IMR-90 (cell line): ENCODE measurements around the gene AHNAK. TPM values are rescaled to one million over a fixed set of nuclear protein-coding genes. Genes with fewer than 3 reads are reported as not detected.

Experiments
- ATAC-seq: fragments of 200-7000 bp; cut with Tn5 transposase; 2 replicates; pipeline ENCODE4 v1.9.1; 2020; ENCODE audit warnings: low read depth, mild to moderate bottlenecking, moderate library complexity
- BruUV-seq: library from RNA; stranded (reverse); fragments of 400-500 nt; replicated peaks from 2 replicates; lab custom pipeline; 2021; lab: Mats Ljungman, UMichigan
- CTCF ChIA-PET: fragments of 300-600 bp; formaldehyde crosslinking; extraction: SDS; loops from one replicate; lab custom pipeline; 2021; ENCODE audit warnings: antibody characterized with exemption; lab: Yijun Ruan, JAX
- POLR2A ChIA-PET: fragments of 300-600 bp; sonication (Branson Sonifier 250); formaldehyde crosslinking; loops from one replicate; lab custom pipeline; 2022; ENCODE audit warnings: antibody characterized with exemption; ENCODE audit not compliant: unreplicated experiment; lab: Charles Lee
- DNase-seq: peaks from one replicate; pipeline ENCODE4 v3.0.0; 2013
- H2AFZ ChIP-seq: replicated peaks from 2 replicates; pipeline ENCODE3; 2013; ENCODE audit warnings: low read length, mild to moderate bottlenecking; ENCODE audit not compliant: poor library complexity
- H2AK5ac ChIP-seq: 2 replicates; pipeline ENCODE4 v1.6.1; 2013; ENCODE audit warnings: low read depth, low read length, inconsistent platforms
- H2AK9ac ChIP-seq: replicated peaks from 2 replicates; pipeline ENCODE3; 2013; ENCODE audit warnings: mild to moderate bottlenecking, low read depth, low read length, moderate library complexity; ENCODE audit not compliant: poor library complexity
- H2BK120ac ChIP-seq: 2 replicates; pipeline ENCODE4 v1.6.1; 2013; ENCODE audit warnings: low read depth, low read length, inconsistent platforms
- H2BK15ac ChIP-seq: 3 replicates; pipeline ENCODE4 v1.6.1; 2013; ENCODE audit warnings: low read depth, low read length, inconsistent platforms
- H2BK20ac ChIP-seq: 2 replicates; pipeline ENCODE4 v1.6.1; 2013; ENCODE audit warnings: low read depth, mild to moderate bottlenecking, inconsistent platforms, low read length, moderate library complexity
- H2BK5ac ChIP-seq: 2 replicates; pipeline ENCODE4 v1.6.1; 2013; ENCODE audit warnings: mild to moderate bottlenecking, low read depth, low read length, inconsistent platforms; ENCODE audit not compliant: poor library complexity, severe bottlenecking
- H3K14ac ChIP-seq: replicated peaks from 2 replicates; pipeline ENCODE4 v1.6.1; 2013; ENCODE audit warnings: low read depth, low read length, inconsistent platforms
- H3K18ac ChIP-seq: 2 replicates; pipeline ENCODE4 v1.6.1; 2013; ENCODE audit warnings: low read depth, low read length, control low read depth
- H3K23ac ChIP-seq: 2 replicates; pipeline ENCODE4 v1.6.1; 2013; ENCODE audit warnings: low read depth, low read length, inconsistent platforms
- H3K27ac ChIP-seq: 2 replicates; pipeline ENCODE4 v1.5.1; 2013; ENCODE audit warnings: mild to moderate bottlenecking, control low read depth, low read length; ENCODE audit not compliant: insufficient read depth
- H3K27me3 ChIP-seq: 2 replicates; pipeline ENCODE4 v1.6.1; 2013; ENCODE audit warnings: low read length; ENCODE audit not compliant: control insufficient read depth, insufficient read depth
- H3K36me3 ChIP-seq: 2 replicates; pipeline ENCODE4 v1.6.1; 2013; ENCODE audit warnings: low read length, mixed read lengths; ENCODE audit not compliant: control insufficient read depth, insufficient read depth
- H3K4ac ChIP-seq: 2 replicates; pipeline ENCODE4 v1.6.1; 2013; ENCODE audit warnings: low read depth, low read length, inconsistent platforms
- H3K4me1 ChIP-seq: 2 replicates; pipeline ENCODE4 v1.6.1; 2013; ENCODE audit warnings: low read length, mixed read lengths; ENCODE audit not compliant: control insufficient read depth, insufficient read depth
- H3K4me2 ChIP-seq: 2 replicates; pipeline ENCODE4 v1.6.1; 2013; ENCODE audit warnings: low read depth, mild to moderate bottlenecking, control low read depth, low read length, moderate library complexity
- H3K4me3 ChIP-seq: 2 replicates; pipeline ENCODE4 v1.5.1; 2013; ENCODE audit warnings: low read depth, mild to moderate bottlenecking, control low read depth, low read length, moderate library complexity; ENCODE audit not compliant: insufficient read depth
- H3K56ac ChIP-seq: 2 replicates; pipeline ENCODE4 v1.6.1; 2013; ENCODE audit warnings: low read length, inconsistent platforms; ENCODE audit not compliant: insufficient read depth; ENCODE audit errors: extremely low read depth
- H3K79me1 ChIP-seq, 2 experiments: 2 replicates each; pipeline ENCODE4 v1.6.1; 2013; ENCODE audit warnings: low read length in 2 of 2, inconsistent platforms in 1 of 2, low read depth in 1 of 2
- H3K9ac ChIP-seq: 2 replicates; pipeline ENCODE4 v1.6.1; 2013; ENCODE audit warnings: low read depth, low read length, control low read depth
- H3K9me1 ChIP-seq: 2 replicates; pipeline ENCODE4 v1.6.1; 2013; ENCODE audit warnings: low read length, inconsistent platforms; ENCODE audit not compliant: insufficient read depth
- H3K9me3 ChIP-seq: 2 replicates; pipeline ENCODE4 v1.6.1; 2013; ENCODE audit warnings: low read length; ENCODE audit not compliant: control insufficient read depth, insufficient read depth
- H4K20me1 ChIP-seq: 2 replicates; pipeline ENCODE4 v1.6.1; 2013; ENCODE audit warnings: low read length, inconsistent platforms; ENCODE audit not compliant: insufficient read depth
- H4K5ac ChIP-seq: 2 replicates; pipeline ENCODE4 v1.6.1; 2013; ENCODE audit warnings: mild to moderate bottlenecking, low read depth, low read length, control low read depth
- H4K8ac ChIP-seq, 2 experiments: 2 replicates each; pipeline ENCODE4 v1.6.1; 2013; ENCODE audit warnings: low read depth in 2 of 2, low read length in 2 of 2, control low read depth in 1 of 2, inconsistent platforms in 1 of 2
- H4K91ac ChIP-seq: 2 replicates; pipeline ENCODE4 v1.6.1; 2013; ENCODE audit warnings: low read depth, low read length, inconsistent platforms; ENCODE audit not compliant: insufficient read depth
- BHLHE40 ChIP-seq: fragments of 150-350 bp; IDR thresholded peaks from 2 replicates; pipeline ENCODE4 v1.6.1; 2016; ENCODE audit warnings: mild to moderate bottlenecking, low read depth, low read length
- CEBPB ChIP-seq: IDR thresholded peaks from 2 replicates; pipeline ENCODE4 v1.6.1; 2012; ENCODE audit warnings: low read depth, low read length, improper control_type of control experiment
- CHD1 ChIP-seq: IDR thresholded peaks from 2 replicates; pipeline ENCODE4 v1.6.1; 2012; ENCODE audit warnings: low read depth, low read length, improper control_type of control experiment
- FOS ChIP-seq: fragments of 150-350 bp; IDR thresholded peaks from 2 replicates; pipeline ENCODE4 v1.6.1; 2016; ENCODE audit warnings: low read depth, low read length
- RFX5 ChIP-seq: IDR thresholded peaks from 2 replicates; pipeline ENCODE4 v1.8.0; 2012; ENCODE audit warnings: low read depth, mild to moderate bottlenecking, low read length, moderate library complexity
- WGBS, 2 experiments: methylation state at CpG; one replicate each; pipeline versions ENCODE4 v1.1.5 to v1.1.7; 2013; ENCODE audit warnings: missing lambda C conversion rate in 2 of 2; ENCODE audit not compliant: insufficient read length in 1 of 2; ENCODE audit errors: extremely low coverage in 2 of 2; 5-methylcytosine and 5-hydroxymethylcytosine counted together
- dilution Hi-C: fragments of 300-500 bp; cut with HindIII; formaldehyde crosslinking; loops from one replicate; pipeline ENCODE4 v1.14.3; 2018; ENCODE audit warnings: low sequenced_read_pairs; ENCODE audit not compliant: unreplicated experiment
- in situ Hi-C: fragments of 300-500 bp; cut with MboI; formaldehyde crosslinking; loops from 3 replicates; pipeline ENCODE4 v1.14.3; 2019; ENCODE audit warnings: low sequenced_read_pairs, inconsistent platforms, mixed read lengths
- intact Hi-C: fragments of 100-400 bp; cut with micrococcal nuclease; formaldehyde crosslinking; loops from 2 replicates; pipeline ENCODE4 v1.10.0; 2022
- polyA plus RNA-seq, 3 experiments: library from polyadenylated mRNA; depleted of rRNA; stranded (reverse); fragments of >200 nt; gene quantifications; 2 replicates each; pipeline ENCODE4 v1.2.3, GENCODE V29; 2012; ENCODE audit warnings: low replicate concordance in 1 of 3
- total RNA-seq: library from RNA; depleted of rRNA; stranded (reverse); fragments of >200 nt; gene quantifications from 2 replicates; pipeline ENCODE4 v1.2.3, GENCODE V29; 2012
- TF ChIP-seq, protein P1 (sequence below): fragments of 150-350 bp; IDR thresholded peaks from 2 replicates; pipeline ENCODE4 v1.6.1; 2017; ENCODE audit warnings: mild to moderate bottlenecking, antibody characterized with exemption, low read length, low read depth

Gene AHNAK
- total and polyA plus RNA-seq, 2 of the 4 experiments (the other 2 are of a cell fraction): 95.1 to 695 TPM

DNA sequence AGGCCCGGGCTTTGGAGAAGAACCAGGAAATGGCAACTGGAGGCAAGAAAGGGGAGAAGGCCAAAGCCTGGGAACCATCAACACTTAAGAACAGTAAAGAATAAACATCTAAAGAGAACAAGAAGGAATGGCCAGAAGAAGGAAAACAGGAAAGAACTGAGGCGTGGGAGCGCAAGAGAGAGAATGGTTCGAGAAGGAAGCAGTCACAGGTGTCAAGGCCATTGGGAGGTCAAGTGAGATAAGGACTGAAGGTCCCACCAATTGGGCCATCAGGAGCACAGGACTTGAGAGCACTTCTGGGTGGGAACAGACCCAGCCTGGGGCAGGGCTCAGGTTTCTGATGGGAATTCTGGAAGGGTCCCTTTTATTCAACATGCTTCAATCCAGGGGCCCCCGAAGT is 128.5 kb downstream of the AHNAK start:
- no peak for ATAC-seq
- POLR2A ChIA-PET: no interaction called here
- Histone ChIP-seq H2BK120ac (no peak overlapping the region), H3K23ac (no peak overlapping the region), H4K91ac (no peak overlapping the region), H4K8ac (no peak overlapping the region), H3K4me3 (no peak overlapping the region), H2BK5ac (no peak overlapping the region), H2BK20ac (no peak overlapping the region), H4K5ac (no peak overlapping the region), H3K4me2 (no peak overlapping the region), H2AFZ (no peak overlapping the region), H2AK9ac (no peak overlapping the region), H3K9me3 (no peaks in the 10 kb centered on the region), H3K27me3 (no peaks in the 10 kb centered on the region), H3K56ac (no peak overlapping the region), H4K20me1 (no peaks in the 10 kb centered on the region), H3K14ac (no peak overlapping the region), H3K9me1 (no peaks in the 10 kb centered on the region), H3K36me3 (no peaks in the 10 kb centered on the region), H3K79me1 (no peaks in the 10 kb centered on the region; a peak in 1 of 4 replicates), H3K27ac (no peak overlapping the region), H2BK15ac (no peak overlapping the region), H3K4me1 (peaks cover 7% of the 10 kb centered on the region), H3K18ac (no peak overlapping the region), H3K4ac (no peak overlapping the region), H2AK5ac (no peak overlapping the region), H3K9ac (no peak overlapping the region)
- BruUV-seq: no TSS peak
- intact Hi-C loops: no loop called here
- dilution Hi-C loops: no loop called here
- WGBS, 2 experiments: 100% methylated on average over 1 of the region's 5 CpGs; no CpG with 5 or more reads in 1 of the 2 experiments
- in situ Hi-C loops: no loop called here
- TF ChIP-seq, protein P1, sequence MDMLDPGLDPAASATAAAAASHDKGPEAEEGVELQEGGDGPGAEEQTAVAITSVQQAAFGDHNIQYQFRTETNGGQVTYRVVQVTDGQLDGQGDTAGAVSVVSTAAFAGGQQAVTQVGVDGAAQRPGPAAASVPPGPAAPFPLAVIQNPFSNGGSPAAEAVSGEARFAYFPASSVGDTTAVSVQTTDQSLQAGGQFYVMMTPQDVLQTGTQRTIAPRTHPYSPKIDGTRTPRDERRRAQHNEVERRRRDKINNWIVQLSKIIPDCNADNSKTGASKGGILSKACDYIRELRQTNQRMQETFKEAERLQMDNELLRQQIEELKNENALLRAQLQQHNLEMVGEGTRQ: no peak
- TF ChIP-seq CEBPB (no peak), FOS (no peak), BHLHE40 (no peak), CHD1 (no peak), RFX5 (no peak)
- CTCF ChIA-PET: interaction anchor here (1.6 to 2.2 kb wide), 2 partner anchors 23 to 125 kb away, joined by 5 to 7 read pairs; no protein-coding TSS in a partner anchor
- no peak for DNase-seq
